Fibroblast of lung (primary cell): ENCODE data around the gene ABHD4.

ENCODE experiments used
- CTCF ChIP-seq, 2 donors: IDR thresholded peaks in 1 of 2; conservative IDR thresholded peaks in 1 of 2; 1 replicate in 1 of 2; 2 replicates in 1 of 2; pipeline ENCODE4 v1.5.1; 2011 to 2012; ENCODE audit warnings: low read length in 2 of 2, control low read depth in 1 of 2, inconsistent platforms in 1 of 2, low read depth in 1 of 2, mild to moderate bottlenecking in 1 of 2
- EZH2 ChIP-seq: IDR thresholded peaks from 2 replicates; pipeline ENCODE4 v1.5.1; 2012; ENCODE audit warnings: low read length, control low read depth, mild to moderate bottlenecking; ENCODE audit errors: missing control alignments

- TF ChIP-seq CTCF (conservative IDR thresholded peaks at IDR 0.05 in 1 of 2, IDR thresholded peaks at IDR 0.05 in 1 of 2; ENCODE audit: low read depth in 1 of 2, low read length in 2 of 2) (no peak), EZH2 (no peak)
These were observed 24.2 kb downstream of the ABHD4 start for GRCh38 chr14:22622255-22622654.
